Hematopoietic multipotent progenitor cell (in vitro differentiated cells): ENCODE data around the gene MRLN. TPM values are rescaled to one million over a fixed set of nuclear protein-coding genes. Genes with fewer than 3 reads are reported as not detected.

Experiments
- DNase-seq, 3 donors: peaks; one replicate each; pipeline ENCODE4 v3.0.0-alpha.2; 2011 to 2015; ENCODE audit warnings: low read depth in 2 of 3, low spot score in 2 of 3
- total RNA-seq: library from RNA; depleted of rRNA; stranded (reverse); fragments of >200 nt; gene quantifications from one replicate; pipeline ENCODE4 v1.2.3, GENCODE V29; 2012

MRLN gene
- total RNA-seq, 1 donor: not detected

DNA sequence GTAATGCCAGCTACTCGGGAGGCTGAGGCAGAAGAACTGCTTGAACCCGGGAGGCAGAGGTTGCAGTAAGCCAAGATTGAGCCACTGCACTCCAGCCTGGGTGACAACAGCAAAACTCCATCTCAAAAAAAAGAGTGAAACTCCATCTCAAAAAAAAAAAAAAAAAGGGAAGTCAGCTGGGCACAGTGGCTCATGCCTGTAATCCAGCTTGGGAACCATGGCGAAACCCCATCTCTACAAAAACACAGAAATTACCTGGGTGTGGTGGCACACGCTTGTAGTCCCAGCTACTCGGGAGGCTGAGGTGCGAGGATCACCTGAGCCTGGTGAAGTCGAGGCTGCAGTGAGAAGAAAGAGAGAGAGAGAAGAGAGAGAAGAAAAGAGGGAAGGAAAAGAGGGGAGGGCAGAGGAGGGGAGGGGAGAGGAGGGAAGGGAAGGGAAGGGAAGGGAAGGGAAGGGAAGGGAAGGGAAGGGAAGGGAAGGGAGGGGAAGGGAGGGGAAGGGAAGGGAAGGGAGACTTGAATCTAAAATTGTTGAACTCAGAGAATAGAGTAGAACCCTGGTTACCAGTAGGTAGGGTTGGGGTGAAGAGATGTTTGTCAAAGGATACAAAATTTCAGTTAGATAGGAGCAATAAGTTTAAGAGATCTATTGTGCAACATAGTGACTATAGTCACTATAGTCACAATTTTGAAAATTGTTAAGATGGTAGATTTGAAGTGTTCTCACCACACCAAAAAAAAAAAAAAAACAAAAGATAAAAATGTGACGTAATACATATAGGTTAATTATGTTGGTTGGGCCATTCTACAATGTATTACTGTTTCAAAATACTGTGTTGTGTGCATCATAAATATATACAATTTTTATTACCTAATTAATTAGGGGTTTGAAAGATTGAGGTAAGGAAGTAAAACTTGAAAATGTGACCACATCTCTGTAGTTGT, 46.1 kb downstream of the MRLN start:
- DNase-seq: peak in 1 of 3 donors; percentile 15

DNA sequence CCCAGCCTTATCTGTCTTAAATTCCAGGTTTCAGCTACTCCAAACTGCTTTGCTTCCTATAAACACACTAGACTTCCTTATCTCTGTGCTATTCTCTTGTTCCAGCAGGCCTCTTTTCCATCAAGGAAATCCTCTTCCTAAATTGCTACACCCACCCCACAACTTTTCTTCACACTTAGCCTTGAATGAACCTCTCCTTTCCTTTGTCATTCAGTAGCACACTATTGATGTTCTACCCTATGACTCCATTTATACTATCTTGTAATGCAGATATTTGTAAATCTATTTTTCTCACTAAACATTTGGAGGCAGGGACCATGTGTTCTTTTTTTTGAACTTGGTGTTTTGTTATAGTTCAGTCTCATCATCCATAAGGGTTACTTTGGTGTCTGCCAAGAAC, 47.3 kb downstream of the MRLN start:
- no peak for DNase-seq

DNA sequence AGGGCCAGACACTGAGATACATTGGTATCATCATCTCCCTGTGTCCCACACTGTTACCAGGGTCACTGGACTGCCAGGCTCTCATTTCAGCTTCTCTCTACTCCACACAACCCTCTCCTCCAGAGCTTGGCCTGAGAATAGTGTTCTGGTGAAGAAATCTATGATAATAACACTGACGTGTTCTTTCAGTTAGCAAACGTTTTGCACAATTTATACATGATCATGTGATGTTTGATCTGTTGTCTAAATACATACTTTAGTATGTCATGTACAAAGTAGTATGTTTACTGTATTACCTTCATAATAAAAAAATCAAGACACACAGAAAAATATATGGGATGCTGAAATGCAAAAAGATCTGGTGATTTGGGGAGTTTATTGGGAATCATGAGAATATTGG, 48.6 kb downstream of the MRLN start:
- DNase-seq: no peak

DNA sequence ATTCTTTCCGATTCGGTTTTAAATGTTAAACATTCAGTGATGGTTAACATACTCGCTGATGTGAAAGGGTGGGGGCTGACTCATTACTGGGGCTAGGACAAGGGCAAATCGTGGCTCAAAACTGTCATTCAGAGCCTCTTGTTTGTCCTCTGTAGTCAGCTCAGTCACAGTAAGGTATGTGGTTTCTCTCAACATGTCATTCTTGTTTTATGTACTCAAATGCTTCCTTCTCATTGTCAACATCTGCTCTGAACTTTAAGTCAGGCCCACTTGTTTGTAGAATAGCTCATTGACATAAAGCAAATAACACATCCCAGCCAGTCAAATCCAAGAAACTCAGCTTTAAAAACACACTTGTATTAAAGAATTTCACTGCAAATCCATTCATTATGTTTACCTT, 50.9 kb downstream of the MRLN start:
- DNase-seq: no peak

DNA sequence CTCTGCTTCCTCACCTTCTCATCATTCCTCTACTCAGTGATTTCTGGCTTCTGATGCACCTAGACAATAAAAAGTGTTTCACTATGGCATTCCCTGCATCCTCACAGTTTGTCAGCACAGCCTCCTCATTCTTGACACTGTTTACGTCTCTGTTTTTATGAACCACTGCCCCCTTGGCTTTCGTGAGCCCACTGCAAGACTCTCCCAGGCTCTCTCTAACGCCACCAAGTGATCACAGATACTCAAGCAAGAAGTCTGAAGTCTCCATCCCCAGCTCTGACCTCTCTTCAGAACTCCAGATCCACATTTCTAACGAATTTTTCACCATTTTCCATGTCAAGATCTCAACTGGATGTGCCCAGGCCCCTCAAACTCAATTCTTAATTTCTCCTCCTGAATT, 52.5 kb downstream of the MRLN start:
- DNase-seq: no peak

DNA sequence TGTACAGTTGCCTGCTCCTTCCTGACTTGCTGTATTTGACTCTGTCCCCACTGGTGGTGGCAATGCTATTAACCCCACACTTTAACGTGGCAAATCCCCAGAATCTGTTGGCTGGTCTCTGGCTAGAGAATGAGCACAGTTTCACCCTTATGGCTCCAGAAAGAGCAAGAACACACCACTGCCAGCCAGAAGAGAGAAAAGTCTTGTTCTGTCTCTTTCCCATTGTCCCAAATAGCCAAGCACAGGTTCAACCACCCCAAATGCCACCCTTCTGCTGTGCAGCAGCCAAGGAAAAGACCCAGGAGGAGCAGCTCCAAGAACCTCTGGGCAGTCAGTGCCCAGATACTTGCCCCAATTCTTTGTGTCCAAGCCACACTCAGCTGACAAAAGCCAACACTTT, 54.9 kb downstream of the MRLN start:
- DNase-seq: no peak

DNA sequence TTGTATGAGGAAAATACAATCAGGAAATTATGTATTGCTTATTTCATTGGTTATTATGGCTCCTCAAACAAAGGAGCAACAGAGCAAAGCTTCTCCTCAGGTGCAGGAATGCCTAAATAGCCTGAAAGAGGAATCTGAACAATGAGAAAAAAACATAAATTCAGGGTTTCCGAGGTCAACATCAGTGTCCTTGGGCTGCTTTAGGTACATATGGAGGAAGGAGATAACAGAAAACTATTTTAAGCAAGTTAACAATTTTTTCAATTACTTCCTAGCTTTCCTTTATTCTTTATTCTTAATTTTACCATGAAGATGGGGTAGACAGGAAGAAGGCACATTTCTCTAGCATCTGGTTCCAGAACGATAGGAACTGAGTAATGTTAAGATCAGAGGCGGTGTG, 57.6 kb downstream of the MRLN start:
- DNase-seq: peak in 1 of 3 donors; percentile 14

DNA sequence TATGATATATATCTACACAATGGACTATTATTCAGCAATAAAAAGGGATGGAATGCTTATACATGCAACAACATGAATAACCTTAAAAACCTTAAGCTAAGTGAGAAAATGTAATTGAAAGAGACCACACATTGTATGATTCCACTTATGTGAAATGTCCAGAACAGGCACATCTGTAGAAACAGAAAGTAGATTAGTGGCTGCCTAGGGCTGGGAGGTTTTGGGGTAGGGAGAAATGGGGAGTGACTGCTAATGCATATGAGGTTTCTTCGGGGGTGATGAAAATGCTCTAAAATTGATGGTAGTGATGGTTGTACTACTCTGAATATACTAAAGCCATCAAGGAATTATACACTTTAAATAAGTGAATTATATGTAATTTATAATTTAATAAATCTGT, 58.3 kb downstream of the MRLN start:
- no peak for DNase-seq

DNA sequence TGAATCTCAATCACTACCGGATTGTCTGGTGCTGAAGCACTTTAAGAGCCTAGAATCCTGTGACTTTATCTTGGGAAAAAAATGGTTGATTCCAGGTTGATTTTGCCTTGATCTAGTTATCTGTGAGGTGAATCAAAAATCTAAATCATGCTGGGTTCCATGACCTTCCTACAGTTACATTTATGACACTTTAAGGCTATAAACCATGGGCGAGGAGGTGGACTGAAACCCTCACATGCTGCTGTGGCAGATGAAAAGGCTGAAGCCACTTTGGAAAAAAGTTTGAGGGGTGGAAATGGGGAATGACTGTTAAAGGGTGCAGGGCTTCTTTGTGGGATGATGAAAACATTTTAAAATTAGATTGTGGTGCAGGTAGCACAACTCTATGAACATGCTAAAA, 61.1 kb downstream of the MRLN start:
- DNase-seq: no peak

DNA sequence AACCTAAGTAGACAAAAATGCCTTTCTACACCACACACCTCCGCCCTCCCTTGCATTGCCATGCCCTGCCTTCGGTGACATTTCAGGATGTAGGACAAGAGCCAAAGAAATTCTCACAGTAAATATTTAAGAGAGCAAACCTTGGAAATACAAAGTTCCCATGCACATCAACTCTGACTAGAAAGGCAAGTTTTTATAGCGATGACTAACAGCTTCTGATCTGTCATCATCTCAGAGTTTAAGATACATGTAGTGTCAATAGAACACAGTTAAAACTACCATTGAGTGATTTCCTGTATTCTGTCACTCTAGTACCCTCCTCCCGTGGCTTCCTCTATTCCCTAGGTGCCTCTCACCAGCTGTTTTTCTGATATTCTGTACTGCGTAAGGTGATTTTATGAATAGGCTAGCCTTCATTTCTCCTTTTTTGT, 64.3 kb downstream of the MRLN start:
- DNase-seq: no peak

DNA sequence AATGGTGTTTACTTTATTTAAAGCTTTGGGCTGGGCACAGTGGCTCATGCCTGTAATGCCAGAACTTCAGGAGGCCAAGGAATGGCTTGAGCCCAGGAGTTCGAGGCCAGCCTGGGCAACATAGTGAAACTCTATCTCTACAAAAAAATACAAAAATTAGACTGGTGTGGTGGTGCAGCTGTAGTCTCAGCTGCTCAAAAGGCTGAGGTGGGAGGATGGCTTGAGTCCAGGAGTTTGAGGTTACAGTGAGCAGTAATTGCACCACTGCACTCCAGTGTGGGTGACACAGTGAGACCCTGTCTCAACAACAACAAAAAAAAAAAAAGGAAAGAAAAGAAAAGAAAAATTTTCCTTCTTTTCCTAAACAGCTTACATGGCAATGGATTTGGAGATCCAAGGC, 65.6 kb downstream of the MRLN start:
- DNase-seq: no peak

Other genes starting within 250 kb of the MRLN start
- 0.81 TPM for gene SLC16A9, start 43.6 kb downstream of the MRLN start, total RNA-seq
- gene CCDC6, start 153.1 kb upstream of the MRLN start, total RNA-seq: 24.8 TPM